Thyroid gland (tissue), 4 donors: ENCODE measurements around the gene GIPC2.

ENCODE experiments used
- POLR2A ChIP-seq, 2 donors: fragments of 450-650 bp; IDR thresholded peaks; one replicate each; pipeline ENCODE4 v1.6.1; 2017; ENCODE audit warnings: antibody characterized with exemption in 2 of 2, mild to moderate bottlenecking in 2 of 2, moderate library complexity in 1 of 2
- TF ChIP-seq, protein P1 (sequence below), 6 experiments: fragments of 200-600 bp in 3 of 6; fragments of 450-650 bp in 3 of 6; sonication (generic) in 3 of 6; IDR thresholded peaks; one replicate each; pipeline ENCODE4 v1.5.1; 2016 to 2019; ENCODE audit warnings: antibody characterized with exemption in 6 of 6, mild to moderate bottlenecking in 2 of 6, inconsistent platforms in 1 of 6, moderate library complexity in 1 of 6

DNA sequence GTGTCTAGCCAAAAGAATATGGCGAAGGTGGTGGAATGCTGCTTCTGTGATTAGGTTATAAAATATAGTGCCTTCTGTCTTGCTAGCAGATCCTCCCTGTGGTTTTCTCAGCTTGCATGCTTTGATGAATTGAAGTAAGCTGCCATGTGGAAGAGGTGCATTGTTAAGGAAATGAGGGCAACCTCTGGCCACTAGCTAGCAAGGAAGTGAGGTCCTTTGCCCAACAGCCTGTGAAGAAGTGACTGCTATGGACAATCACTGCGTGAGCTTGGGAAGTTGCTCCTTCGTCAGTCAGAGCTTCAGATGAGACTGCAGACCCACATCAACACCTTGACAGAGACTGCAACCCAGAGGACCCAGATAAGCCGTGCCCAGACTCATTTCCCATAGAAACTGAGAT lies 109.4 kb downstream of the GIPC2 start:
- TF ChIP-seq, protein P1, sequence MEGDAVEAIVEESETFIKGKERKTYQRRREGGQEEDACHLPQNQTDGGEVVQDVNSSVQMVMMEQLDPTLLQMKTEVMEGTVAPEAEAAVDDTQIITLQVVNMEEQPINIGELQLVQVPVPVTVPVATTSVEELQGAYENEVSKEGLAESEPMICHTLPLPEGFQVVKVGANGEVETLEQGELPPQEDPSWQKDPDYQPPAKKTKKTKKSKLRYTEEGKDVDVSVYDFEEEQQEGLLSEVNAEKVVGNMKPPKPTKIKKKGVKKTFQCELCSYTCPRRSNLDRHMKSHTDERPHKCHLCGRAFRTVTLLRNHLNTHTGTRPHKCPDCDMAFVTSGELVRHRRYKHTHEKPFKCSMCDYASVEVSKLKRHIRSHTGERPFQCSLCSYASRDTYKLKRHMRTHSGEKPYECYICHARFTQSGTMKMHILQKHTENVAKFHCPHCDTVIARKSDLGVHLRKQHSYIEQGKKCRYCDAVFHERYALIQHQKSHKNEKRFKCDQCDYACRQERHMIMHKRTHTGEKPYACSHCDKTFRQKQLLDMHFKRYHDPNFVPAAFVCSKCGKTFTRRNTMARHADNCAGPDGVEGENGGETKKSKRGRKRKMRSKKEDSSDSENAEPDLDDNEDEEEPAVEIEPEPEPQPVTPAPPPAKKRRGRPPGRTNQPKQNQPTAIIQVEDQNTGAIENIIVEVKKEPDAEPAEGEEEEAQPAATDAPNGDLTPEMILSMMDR (IDR thresholded peaks at IDR 0.05) = no peak
- no peak for TF ChIP-seq POLR2A (IDR thresholded peaks at IDR 0.05)
